Fibroblast of villous mesenchyme (primary cell): Measurements from ENCODE around the gene ESD. TPM values are rescaled to one million over a fixed set of nuclear protein-coding genes. Genes with fewer than 3 reads are reported as not detected.

Experiments used
- DNase-seq: peaks from one replicate; pipeline ENCODE4 v3.0.0-alpha.2; 2010; ENCODE audit warnings: low read depth
- H3K4me3 ChIP-seq: 2 replicates; pipeline ENCODE4 v1.5.1; 2011; ENCODE audit warnings: low read depth, mild to moderate bottlenecking, low read length
- CTCF ChIP-seq: IDR thresholded peaks from 2 replicates; pipeline ENCODE4 v1.5.1; 2012; ENCODE audit warnings: low read depth, mild to moderate bottlenecking, low read length; ENCODE audit not compliant: insufficient read depth
- total RNA-seq: library from RNA; depleted of rRNA; stranded (reverse); fragments of >200 nt; gene quantifications from 2 replicates; pipeline ENCODE4 v1.2.3, GENCODE V29; 2012

The ESD gene
- total RNA-seq, 1 donor, result 118 TPM

GRCh38 chr13:46797501-46798237, 708 bp upstream of the ESD start:
- peak overlapping the region; percentile 89 for H3K4me3 ChIP-seq
- DNase-seq, result peak; percentile 68
- TF ChIP-seq CTCF, result no peak

GRCh38 chr13:46796129-46796514, 839 bp downstream of the ESD start:
- H3K4me3 ChIP-seq, result peak overlapping the region; percentile 89
- no peak for TF ChIP-seq CTCF
- DNase-seq, result no peak

GRCh38 chr13:46795321-46795720, 1.6 kb downstream of the ESD start:
- DNase-seq, result no peak
- H3K4me3 ChIP-seq, result no peak overlapping the region

GRCh38 chr13:46783504-46783903, 13.5 kb downstream of the ESD start:
- H3K4me3 ChIP-seq, result no peak overlapping the region
- DNase-seq, result no peak
- no peak for TF ChIP-seq CTCF

More at GRCh38 chr13:46795321-46795720, 1.6 kb downstream of the ESD start:
- no peak for TF ChIP-seq CTCF

- H3K4me3 ChIP-seq, result no peak overlapping the region
- TF ChIP-seq CTCF, result no peak
- no peak for DNase-seq
Observed at GRCh38 chr13:46782691-46783090, 14.3 kb downstream of the ESD start.

- TF ChIP-seq CTCF, result no peak
- H3K4me3 ChIP-seq, result no peak overlapping the region
- no peak for DNase-seq
Observed at GRCh38 chr13:46782066-46782465, 14.9 kb downstream of the ESD start.

GRCh38 chr13:46778890-46779289, 18.1 kb downstream of the ESD start:
- no peak for TF ChIP-seq CTCF
- H3K4me3 ChIP-seq, result no peak overlapping the region
- DNase-seq, result no peak
